Measurements from ENCODE around the gene NRSN1.

DNA sequence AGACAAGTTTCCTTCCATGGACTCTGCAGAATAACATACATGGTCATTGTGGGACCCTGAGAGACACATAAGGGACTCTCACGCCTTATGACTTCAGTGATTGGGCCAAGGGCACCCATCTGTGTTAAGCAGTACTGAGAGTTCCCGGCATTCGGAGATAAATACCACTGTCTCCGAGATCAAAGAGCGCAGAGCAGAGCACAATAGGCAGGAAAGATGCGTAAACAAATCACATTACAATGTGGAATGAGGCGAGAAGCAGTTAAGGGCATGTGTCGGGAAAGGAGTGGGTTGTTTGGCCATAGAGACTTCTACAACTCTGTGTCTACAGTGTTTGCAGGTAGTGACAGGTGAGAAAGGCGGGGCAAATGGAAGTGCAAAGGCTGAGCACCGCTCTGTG lies 57.6 kb downstream of the NRSN1 start:
- TF ChIP-seq, protein P1, sequence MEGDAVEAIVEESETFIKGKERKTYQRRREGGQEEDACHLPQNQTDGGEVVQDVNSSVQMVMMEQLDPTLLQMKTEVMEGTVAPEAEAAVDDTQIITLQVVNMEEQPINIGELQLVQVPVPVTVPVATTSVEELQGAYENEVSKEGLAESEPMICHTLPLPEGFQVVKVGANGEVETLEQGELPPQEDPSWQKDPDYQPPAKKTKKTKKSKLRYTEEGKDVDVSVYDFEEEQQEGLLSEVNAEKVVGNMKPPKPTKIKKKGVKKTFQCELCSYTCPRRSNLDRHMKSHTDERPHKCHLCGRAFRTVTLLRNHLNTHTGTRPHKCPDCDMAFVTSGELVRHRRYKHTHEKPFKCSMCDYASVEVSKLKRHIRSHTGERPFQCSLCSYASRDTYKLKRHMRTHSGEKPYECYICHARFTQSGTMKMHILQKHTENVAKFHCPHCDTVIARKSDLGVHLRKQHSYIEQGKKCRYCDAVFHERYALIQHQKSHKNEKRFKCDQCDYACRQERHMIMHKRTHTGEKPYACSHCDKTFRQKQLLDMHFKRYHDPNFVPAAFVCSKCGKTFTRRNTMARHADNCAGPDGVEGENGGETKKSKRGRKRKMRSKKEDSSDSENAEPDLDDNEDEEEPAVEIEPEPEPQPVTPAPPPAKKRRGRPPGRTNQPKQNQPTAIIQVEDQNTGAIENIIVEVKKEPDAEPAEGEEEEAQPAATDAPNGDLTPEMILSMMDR (IDR thresholded peaks at IDR 0.05; ENCODE audit: low read depth, low read length, poor library complexity, severe bottlenecking), result no peak
- TF ChIP-seq EZH2phosphoT487 (IDR thresholded peaks at IDR 0.05; ENCODE audit: borderline replicate concordance, low read length), result no peak
